SU-DHL-6 (cell line): Measurements from ENCODE around the gene POU3F3.

Experiments
- H2AFZ ChIP-seq: fragments of 200-600 bp; sonication (generic); 2 replicates; pipeline ENCODE4 v1.6.1; 2014; ENCODE audit warnings: low read depth, mild to moderate bottlenecking, moderate library complexity, mixed read lengths, antibody characterized with exemption, low read length; ENCODE audit not compliant: severe bottlenecking
- H3F3A ChIP-seq: fragments of 200-600 bp; shearing (Covaris generic); 2 replicates; pipeline ENCODE4 v1.6.0; 2016; ENCODE audit warnings: antibody characterized with exemption, mild to moderate bottlenecking; ENCODE audit not compliant: insufficient read depth
- H3K27ac ChIP-seq: fragments of 200-600 bp; sonication (generic); 2 replicates; pipeline ENCODE4 v1.5.1; 2016; ENCODE audit warnings: low read depth, mild to moderate bottlenecking, low read length, moderate library complexity, mixed read lengths
- H3K27me3 ChIP-seq: fragments of 200-600 bp; sonication (generic), shearing (Covaris generic); 2 replicates; pipeline ENCODE4 v1.6.0; 2014; ENCODE audit warnings: mild to moderate bottlenecking, low read length
- H3K36me3 ChIP-seq: fragments of 200-600 bp; sonication (generic); 2 replicates; pipeline ENCODE4 v1.6.1; 2014; ENCODE audit warnings: mild to moderate bottlenecking, low read length, mixed read lengths
- H3K4me2 ChIP-seq: fragments of 300-600, 200-600 bp; shearing (Covaris generic), sonication (generic); 2 replicates; pipeline ENCODE4 v1.6.0; 2014; ENCODE audit warnings: low read length, low read depth, mild to moderate bottlenecking; ENCODE audit not compliant: poor library complexity, severe bottlenecking
- H3K4me3 ChIP-seq: fragments of 200-600 bp; sonication (generic); 2 replicates; pipeline ENCODE4 v1.5.1; 2014; ENCODE audit warnings: antibody characterized with exemption, low read length, mild to moderate bottlenecking, mixed read lengths; ENCODE audit not compliant: insufficient read depth, poor library complexity, severe bottlenecking
- H3K79me2 ChIP-seq: fragments of 200-600 bp; sonication (generic); 2 replicates; pipeline ENCODE4 v1.6.1; 2014; ENCODE audit warnings: mild to moderate bottlenecking, low read length, moderate library complexity; ENCODE audit not compliant: insufficient read depth
- H3K9ac ChIP-seq: fragments of 200-600 bp; sonication (generic); 2 replicates; pipeline ENCODE4 v1.7.0; 2014; ENCODE audit warnings: mild to moderate bottlenecking, low read length
- H3K9me2 ChIP-seq: fragments of 200-600 bp; sonication (generic); replicated peaks from 2 replicates; pipeline ENCODE4 v1.6.1; 2014; ENCODE audit warnings: low read length; ENCODE audit not compliant: insufficient read depth
- H3K9me3 ChIP-seq: fragments of 200-600 bp; sonication (generic); 2 replicates; pipeline ENCODE4 v1.6.1; 2014; ENCODE audit warnings: low read length, mixed read lengths; ENCODE audit not compliant: insufficient read depth
- H4K20me1 ChIP-seq: fragments of 200-600 bp; sonication (generic); 2 replicates; pipeline ENCODE4 v1.6.1; 2014; ENCODE audit warnings: low read depth, mild to moderate bottlenecking, antibody characterized with exemption, low read length, moderate library complexity, mixed read lengths
- CTCF ChIP-seq: fragments of 200-600 bp; sonication (generic); IDR thresholded peaks from one replicate; pipeline ENCODE4 v1.5.1; 2017; ENCODE audit warnings: antibody characterized with exemption, mild to moderate bottlenecking, low read length, moderate library complexity; ENCODE audit not compliant: insufficient read depth, poor library complexity, severe bottlenecking
- EZH2phosphoT487 ChIP-seq: fragments of 200-600 bp; sonication (generic), shearing (Covaris generic); conservative IDR thresholded peaks from 2 replicates; pipeline ENCODE4 v1.6.1; 2018; ENCODE audit warnings: mild to moderate bottlenecking, antibody characterized with exemption, low read length, moderate library complexity, mixed read lengths

POU3F3 gene

GRCh38 chr2:104844807-104845551, 8.9 kb upstream of the POU3F3 start:
- Histone ChIP-seq H3K27ac (no peak overlapping the region), H3K79me2 (no peaks in the 10 kb centered on the region), H3K4me2 (no peak overlapping the region), H3K9ac (no peak overlapping the region), H3K36me3 (no peaks in the 10 kb centered on the region), H4K20me1 (no peaks in the 10 kb centered on the region), H2AFZ (no peak overlapping the region), H3K9me3 (no peaks in the 10 kb centered on the region), H3F3A (no peaks in the 10 kb centered on the region), H3K4me3 (no peak overlapping the region), H3K27me3 (no peaks in the 10 kb centered on the region), H3K9me2 (no peaks in the 10 kb centered on the region)
- TF ChIP-seq EZH2phosphoT487 (no peak), CTCF (no peak)

GRCh38 chr2:104845552-104845931, 8.4 kb upstream of the POU3F3 start:
- H3K79me2 ChIP-seq: no peaks in the 10 kb centered on the region
- H4K20me1 ChIP-seq: no peaks in the 10 kb centered on the region
- H3F3A ChIP-seq: no peaks in the 10 kb centered on the region
- no peaks in the 10 kb centered on the region for H3K27me3 ChIP-seq
- no peaks in the 10 kb centered on the region for H3K36me3 ChIP-seq
- H3K9ac ChIP-seq: no peak overlapping the region
- no peaks in the 10 kb centered on the region for H3K9me3 ChIP-seq
- H3K4me3 ChIP-seq: no peak overlapping the region
- TF ChIP-seq EZH2phosphoT487 (no peak), CTCF (no peak)
- no peak overlapping the region for H3K4me2 ChIP-seq
- no peaks in the 10 kb centered on the region for H3K9me2 ChIP-seq
- H2AFZ ChIP-seq: no peak overlapping the region
- H3K27ac ChIP-seq: no peak overlapping the region

GRCh38 chr2:104845946-104846785, 7.7 kb upstream of the POU3F3 start:
- Histone ChIP-seq H3K4me3 (no peak overlapping the region), H3K36me3 (no peaks in the 10 kb centered on the region), H3K9me2 (no peaks in the 10 kb centered on the region), H3K4me2 (no peak overlapping the region), H3F3A (no peaks in the 10 kb centered on the region), H3K9ac (no peak overlapping the region), H3K9me3 (no peaks in the 10 kb centered on the region), H3K79me2 (no peaks in the 10 kb centered on the region), H4K20me1 (no peaks in the 10 kb centered on the region), H3K27ac (no peak overlapping the region), H3K27me3 (no peaks in the 10 kb centered on the region), H2AFZ (no peak overlapping the region)
- TF ChIP-seq EZH2phosphoT487: no peak
- no peak for TF ChIP-seq CTCF
